ENCODE measurements around the gene UBE2E2.

- TF ChIP-seq POLR2A (IDR thresholded peaks at IDR 0.05; ENCODE audit: extremely low read depth, insufficient read length) = no peak
- TF ChIP-seq, protein P1, sequence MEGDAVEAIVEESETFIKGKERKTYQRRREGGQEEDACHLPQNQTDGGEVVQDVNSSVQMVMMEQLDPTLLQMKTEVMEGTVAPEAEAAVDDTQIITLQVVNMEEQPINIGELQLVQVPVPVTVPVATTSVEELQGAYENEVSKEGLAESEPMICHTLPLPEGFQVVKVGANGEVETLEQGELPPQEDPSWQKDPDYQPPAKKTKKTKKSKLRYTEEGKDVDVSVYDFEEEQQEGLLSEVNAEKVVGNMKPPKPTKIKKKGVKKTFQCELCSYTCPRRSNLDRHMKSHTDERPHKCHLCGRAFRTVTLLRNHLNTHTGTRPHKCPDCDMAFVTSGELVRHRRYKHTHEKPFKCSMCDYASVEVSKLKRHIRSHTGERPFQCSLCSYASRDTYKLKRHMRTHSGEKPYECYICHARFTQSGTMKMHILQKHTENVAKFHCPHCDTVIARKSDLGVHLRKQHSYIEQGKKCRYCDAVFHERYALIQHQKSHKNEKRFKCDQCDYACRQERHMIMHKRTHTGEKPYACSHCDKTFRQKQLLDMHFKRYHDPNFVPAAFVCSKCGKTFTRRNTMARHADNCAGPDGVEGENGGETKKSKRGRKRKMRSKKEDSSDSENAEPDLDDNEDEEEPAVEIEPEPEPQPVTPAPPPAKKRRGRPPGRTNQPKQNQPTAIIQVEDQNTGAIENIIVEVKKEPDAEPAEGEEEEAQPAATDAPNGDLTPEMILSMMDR (IDR thresholded peaks at IDR 0.05; ENCODE audit: low read depth, low read length) = no peak
- TF ChIP-seq, protein P2, sequence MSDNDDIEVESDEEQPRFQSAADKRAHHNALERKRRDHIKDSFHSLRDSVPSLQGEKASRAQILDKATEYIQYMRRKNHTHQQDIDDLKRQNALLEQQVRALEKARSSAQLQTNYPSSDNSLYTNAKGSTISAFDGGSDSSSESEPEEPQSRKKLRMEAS (IDR thresholded peaks at IDR 0.05; ENCODE audit: low read depth, low read length) = no peak
Observed at GRCh38 chr3:23595851-23596250, 392.7 kb downstream of the UBE2E2 start.
